ENCODE data around the gene ITGA1.
A peak's percentile ranks its signal among the peaks of the same experiment; 100 is the strongest.

The ITGA1 gene

DNA sequence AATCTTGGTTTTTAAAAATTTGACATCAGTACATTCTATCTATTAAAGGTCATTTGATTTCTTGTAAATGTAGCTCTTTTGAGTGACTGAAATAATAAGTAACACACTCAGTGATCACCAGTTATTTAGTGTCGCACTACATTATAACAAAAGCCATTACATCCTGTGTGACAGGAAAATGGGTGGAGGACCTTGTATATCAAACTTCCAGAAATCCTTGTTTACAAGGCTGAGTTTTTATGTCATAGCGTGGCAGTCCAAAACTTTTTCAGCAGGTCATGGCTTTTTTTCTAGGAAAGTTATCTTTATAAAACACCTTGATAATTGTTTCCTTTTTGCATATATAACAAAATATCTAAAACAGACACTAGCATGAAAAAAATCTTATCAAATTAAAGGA is 14.4 kb upstream of the ITGA1 start:
- no peak for DNase-seq

DNA sequence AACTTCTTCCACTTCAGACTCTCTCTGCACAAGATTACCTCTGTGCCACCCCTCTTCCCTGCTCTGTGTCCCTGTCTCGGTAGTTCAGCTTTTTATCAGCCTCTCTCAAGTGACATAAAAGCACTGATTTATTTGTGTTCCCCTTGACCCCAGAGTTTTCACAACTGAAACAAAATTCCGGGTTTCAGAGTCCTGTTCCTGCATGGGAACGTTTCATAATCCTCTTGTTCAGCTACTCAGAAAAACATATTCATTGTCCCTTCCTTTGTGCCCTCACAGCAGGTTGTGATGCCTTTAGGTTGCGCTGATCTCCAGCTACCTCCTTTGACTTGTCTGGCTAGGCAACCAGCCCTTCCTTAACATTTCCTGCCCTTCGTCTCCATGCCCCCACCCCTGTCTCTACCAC is 13.7 kb upstream of the ITGA1 start:
- DNase-seq, result peak; percentile 24

DNA sequence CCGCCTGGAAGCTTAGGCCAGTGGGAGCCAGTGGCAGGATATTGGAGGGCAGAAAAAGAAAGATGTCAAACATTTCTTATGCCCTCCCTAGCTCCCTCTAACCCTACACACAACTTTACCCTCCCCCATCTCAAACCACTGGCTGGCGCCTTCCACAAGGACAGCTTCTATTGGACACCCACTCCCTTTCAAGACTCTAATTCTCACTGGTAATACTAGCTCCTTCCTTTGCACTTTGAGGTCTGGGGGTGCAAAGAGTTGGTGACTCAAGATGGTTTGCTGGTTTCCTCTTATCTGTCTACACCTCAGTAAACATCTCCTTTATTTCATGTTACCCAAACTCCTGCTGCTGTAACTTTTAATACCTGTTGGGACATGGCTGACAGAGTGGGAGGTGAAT is 11.6 kb upstream of the ITGA1 start:
- DNase-seq, result peak; percentile 67

DNA sequence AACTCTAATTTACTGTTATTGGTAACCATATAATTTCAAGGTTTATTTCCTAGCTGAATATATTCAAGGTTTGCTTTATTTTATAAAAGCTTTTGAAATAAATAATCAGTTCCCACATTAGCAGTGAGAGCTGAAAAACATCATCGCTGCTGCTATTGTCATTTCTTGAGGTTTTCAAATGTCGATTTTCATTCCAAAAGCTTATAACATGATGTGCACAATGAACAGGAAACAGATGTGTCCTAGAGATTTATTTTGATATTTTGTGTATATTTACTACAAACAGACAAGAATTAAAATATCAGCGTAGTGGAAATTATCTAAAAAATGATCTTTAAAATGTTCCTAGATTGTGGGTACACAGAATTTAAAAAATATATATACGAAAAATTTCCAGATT is 10.5 kb upstream of the ITGA1 start:
- DNase-seq, result no peak

DNA sequence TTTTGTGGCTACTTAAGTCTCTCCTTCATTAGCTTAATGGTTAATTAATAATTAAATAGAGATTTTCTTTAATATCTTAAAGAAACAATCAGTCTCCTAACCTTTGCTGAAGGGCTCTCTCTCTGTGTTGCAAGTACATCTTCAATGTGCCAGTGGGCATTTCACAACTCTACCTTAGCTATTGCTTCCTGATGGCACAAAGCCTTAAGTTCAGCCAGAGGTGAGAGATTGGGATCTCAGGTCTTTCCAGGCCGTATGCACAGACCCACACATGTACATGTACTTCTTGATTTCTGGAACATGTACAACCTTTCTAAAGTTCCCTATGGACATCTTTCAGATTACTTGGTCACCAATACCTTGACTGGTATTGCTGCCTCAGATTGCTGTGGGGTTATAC is 8.9 kb upstream of the ITGA1 start:
- DNase-seq, result no peak

DNA sequence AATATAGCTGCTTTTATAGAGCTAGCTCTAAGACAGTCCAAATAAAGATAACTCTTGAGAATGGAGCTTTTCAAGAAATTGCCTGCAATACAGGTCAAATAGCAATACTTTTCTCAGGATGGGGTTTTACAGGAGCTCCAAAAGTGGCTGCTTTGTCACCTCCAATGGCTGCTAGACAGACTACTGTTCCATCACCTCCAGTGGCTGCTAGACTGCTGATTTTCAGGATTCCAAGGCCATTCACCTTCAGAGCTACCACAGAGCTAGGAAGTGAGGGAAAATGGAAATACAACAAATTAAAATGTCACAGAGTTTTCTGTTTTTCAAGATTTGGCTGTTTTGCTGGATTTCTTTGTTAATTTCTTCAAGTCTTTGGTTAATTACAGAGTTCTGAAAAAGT is 8.5 kb upstream of the ITGA1 start:
- no peak for DNase-seq

DNA sequence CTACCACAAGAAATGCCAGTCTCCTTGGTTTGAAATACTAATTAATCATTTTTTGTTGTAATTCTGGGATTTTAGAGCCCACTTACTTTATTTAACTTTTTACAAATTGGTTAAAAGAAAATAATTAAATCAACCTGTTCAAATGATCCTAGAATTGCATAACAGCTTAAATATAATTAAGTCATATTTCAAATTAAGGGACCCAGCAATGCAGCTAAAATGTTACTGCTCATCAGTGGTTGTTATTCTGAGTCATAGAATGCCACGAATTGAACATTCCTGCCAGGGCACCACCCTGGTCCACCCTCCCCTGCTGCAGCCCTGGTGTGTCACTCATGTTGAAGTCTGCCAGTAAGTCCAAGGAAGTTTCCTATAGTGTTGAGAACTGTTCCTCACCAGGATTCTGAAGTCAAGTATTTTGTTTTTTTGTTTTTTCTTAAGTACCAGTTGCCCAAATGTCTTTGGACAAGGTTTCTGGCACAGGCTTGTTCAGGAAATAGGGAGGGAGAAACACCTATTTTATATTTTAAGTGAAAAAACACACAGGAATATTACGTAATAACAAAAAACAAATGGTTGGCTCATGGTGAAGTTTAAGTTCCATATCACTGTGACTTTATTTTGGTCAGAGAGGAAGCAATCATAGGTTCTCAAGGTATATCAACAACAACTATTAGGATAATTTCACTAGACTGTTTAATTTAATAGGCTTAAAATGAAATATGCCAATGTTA is 4.3 kb upstream of the ITGA1 start:
- DNase-seq, result peak; percentile 30

DNA sequence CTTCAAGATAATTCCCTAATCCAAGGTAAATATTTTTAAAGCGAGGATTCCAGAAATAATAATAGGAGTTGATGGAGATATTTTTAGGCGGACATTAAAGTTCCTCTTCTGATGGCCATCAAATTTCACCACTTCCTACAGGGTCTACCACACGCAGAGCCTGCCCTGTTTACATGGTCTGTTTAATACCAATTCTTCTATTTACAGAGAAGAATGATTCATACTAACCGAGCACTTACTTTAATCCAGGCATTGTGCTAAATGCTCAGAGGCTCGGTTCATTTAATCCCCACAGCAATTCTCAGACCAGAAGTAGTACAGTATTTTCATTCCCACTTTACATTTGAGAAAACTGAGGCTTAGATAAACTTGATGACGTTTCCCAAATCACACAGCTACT is 3.0 kb upstream of the ITGA1 start:
- DNase-seq, result no peak

DNA sequence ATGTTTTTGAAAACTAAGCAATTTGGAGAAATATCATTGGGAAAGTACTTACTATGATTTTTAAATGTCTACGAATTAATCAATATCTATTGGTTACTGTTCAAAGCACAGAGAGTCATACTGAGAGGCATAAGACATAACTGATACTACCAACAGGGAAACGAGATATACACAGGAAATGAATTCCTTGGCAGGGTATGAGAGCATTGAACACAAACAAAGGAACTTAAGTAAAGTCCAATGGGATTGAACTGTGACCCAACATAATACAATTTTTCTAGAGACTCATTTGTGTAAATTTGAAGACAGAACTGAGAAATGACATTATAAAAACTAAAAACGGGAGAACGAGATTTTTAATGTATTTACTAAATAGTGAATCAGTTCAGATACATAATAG is 1.3 kb upstream of the ITGA1 start:
- DNase-seq, result no peak

DNA sequence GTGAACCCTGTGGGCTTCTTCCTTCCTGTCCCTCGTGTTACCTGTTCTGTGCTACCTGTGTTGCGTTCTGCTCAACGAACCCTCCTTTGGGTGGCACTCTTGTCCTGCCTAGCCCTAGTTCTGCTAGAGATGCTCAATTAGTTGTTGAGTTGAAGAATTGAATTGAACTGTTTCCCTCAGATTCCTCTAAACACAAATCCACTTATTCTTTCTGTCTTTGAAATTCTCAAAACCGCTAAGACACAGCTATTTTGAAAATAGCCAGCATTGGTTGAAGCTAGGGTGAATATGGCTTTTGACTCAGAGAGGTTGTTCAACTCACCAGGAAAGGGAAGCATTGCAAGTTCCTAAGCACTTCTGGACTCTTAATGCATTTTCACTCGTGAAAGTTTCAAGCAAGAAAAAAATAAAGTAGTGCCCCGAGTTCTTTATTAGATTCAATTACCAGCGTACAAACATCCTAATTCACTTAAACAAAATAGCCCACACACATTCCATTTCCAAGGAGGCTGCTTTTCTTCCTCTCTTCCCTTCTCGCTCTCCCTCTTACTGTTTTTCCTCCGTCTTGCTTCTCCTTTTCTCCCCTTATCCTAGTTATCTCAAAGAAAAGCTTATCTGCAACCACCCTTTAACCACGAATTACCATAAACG is 642 bp upstream of the ITGA1 start:
- peak; percentile 69 for DNase-seq

DNA sequence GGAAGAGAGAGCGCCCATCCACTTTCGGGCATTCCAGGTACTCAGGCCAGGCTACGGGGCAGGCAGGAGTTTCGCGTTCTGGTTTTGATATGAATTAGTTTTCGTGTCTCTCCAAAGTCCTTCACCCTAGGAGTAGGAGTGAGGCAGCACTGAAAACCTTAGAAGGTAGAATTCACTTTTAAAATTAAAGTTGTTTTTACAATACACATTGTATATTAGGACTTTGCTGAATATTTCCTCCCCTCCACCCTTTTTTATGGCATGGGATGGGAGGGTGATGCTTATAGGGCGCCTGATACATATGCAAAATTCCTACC is 747 bp downstream of the ITGA1 start:
- no peak for DNase-seq

DNA sequence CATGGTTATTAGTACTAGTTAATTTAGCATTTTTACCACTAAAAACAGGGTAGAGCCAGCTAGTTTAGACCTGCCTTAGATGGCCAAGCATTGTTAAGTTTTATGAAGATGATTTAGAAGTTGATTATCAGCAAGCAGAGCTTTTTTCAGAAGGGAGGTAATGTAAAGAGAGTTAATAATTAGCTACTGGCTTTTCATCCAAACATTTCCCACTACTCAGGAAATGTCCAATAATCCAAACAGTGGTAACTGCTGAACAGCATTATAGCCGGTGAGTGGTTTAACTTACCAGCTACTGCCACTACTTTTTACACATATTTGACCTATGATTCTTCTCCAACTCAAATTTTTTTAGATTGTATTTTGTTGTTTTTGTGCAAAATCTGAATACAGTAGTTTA is 1.7 kb downstream of the ITGA1 start:
- no peak for DNase-seq

DNA sequence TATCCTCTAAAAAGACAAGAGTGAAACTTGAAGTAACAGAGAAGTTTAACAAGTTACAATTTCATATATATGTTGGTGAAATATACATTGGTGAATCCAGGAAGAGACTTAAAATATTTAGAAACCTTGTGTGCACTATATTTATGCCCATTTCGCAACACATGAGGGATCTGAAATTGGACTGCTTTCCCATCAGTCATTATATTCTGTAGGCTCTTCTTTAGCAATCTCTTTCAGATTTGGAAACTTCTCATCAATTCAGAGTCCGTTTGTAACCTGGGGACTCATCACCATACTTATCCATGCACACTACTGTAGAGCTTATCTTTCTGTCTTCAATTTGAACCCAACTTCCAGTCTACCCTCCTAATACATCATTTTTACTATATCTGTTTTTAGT is 2.1 kb downstream of the ITGA1 start:
- DNase-seq, result no peak

DNA sequence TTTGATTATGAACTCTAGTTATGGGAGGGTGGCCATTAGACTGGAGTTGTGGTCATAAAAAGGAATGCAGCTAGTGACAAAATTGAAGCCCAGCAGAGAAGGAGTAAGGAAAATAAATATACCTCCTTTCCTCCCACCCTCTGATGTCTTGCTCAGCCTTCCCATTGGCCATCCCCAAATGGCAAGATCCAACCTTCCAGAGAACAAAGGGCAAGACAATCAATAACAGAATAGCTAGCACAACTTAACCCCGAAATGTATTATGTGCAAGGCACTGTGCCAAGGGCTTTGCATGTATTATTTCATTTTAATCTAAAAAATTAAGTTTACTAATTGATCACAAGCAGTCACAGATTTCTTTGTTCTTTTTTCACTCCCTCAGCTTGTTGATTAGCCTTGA is 3.6 kb downstream of the ITGA1 start:
- no peak for DNase-seq

DNA sequence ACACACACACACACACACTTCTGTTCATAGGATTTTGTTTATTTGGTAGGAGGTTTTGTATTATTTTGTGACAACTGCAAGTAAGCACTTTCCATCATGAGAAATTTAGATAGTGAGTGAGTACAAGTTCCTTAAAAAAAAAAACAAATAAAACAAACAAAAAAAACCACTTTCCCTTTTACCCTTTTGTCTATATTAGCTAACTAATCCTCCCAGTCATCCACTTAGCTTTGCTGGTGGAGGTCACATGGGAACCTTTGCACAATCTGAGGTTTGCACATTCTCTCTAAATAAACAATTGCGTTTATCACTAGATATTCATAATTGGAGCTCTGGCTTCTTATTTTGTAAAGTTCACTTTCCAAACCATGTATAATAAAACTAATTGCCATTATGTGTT is 6.8 kb downstream of the ITGA1 start:
- no peak for DNase-seq

DNA sequence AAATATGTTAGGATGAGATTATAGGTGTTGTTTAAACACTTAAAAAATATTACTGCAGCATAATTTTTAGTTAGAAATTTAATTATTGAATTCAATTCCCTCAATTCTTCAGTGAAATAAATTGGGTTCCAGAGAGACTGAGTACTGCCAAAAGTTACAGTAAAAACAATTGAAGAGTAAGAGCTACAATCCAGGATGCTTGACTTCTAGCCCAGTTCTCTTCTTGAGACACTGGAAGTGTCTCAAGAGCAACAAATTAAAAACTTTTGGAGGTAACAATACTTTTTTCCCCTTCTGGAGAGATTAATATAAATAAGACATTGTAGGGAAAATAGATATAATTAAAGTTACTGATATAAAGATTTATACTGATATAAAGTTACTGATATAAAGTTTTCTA is 8.3 kb downstream of the ITGA1 start:
- DNase-seq, result no peak

DNA sequence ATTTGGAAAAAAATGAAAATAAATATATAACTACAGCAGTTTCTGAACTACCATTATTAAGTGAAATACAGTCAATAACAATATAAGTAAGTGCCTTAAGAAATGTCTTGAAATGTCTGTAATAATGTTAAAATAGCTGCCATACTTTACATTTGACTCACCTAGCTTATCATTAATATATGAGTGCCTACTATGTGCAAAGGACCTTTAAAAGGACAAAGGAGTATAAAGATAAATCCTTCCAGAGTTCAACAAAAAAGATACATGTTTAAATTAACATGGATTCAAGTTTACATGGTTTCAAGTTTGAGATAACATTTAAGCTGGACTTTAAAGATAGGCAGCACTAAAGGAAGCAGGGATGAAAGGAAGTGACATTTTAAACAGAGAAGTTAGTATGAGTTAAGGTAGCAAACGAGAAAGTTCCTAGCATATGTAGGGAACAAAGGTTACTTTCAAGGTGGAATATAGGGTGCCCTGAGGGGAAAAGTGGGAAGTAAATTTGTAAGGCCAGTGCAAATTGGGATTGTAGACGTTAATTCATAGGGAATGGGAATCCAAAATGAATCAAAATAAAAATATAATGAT is 8.9 kb downstream of the ITGA1 start:
- DNase-seq, result no peak

DNA sequence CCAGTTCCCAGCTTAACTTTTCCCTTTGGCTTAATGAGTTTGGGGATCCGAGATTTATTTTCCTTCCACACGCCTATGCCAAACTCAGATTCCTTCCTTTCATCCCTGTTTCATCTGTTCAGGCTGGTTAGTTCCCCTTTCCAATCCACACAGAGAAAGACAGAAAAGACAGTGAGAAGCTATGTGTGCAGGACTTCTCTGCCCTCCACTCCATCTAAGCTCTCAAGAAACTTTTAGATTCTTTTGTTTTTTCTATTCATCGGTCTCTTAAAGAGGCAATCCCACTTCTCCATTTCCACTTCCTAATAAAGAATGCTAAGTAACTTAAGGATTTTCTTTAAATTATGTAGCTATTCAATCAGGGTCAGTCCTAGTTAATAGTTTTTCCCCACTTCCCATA is 11.2 kb downstream of the ITGA1 start:
- no peak for DNase-seq

DNA sequence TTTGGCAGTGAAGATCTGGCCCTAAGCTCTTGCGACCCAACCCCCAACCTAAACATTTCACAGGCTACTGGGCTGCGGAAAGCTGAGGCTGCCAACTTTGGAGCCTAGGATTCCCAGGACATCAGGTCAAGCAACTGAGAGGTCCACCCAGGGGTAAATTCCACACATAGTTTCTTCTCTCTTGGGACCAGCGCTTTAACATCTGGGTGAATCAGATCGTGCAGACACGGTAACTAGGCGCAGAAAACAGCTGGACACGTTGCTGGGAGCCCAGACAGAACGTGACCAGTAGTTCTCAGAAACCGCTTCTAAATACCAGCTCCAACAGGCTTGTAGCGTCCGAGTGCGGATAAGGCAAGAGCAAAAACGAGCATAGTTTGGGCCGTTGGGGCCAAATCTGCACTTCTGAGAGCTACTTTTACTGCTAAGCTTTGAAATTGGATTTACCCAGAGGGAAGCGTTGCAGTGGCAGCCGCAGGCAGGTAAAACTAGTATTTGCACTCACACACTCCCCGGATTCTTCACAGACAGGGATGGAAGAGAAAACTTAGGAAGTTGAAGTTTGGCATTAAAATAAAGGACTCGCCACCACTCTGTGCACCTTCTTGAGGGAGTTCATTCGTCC is 11.8 kb downstream of the ITGA1 start:
- DNase-seq, result no peak

DNA sequence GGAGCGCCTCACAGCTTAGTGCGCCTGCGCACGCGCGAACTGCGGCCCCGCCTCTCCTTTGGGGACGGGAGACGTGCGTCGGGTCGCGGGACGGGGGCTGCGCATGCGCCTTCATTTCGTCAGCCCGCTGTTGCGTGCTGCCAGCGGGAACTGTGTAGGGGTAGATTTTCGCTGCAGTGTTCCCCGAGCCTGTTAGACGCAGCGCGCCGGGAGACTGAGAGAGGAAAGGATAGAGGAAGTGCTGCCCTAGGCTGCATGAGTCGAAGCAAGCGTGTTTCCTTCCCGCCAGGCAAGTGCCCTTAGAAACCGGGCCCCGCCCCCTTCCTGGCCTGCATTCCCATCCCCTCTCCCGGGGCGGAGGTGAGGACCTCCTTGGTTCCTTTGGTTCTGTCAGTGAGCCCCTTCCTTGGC is 12.3 kb downstream of the ITGA1 start:
- DNase-seq, result peak; percentile 98

DNA sequence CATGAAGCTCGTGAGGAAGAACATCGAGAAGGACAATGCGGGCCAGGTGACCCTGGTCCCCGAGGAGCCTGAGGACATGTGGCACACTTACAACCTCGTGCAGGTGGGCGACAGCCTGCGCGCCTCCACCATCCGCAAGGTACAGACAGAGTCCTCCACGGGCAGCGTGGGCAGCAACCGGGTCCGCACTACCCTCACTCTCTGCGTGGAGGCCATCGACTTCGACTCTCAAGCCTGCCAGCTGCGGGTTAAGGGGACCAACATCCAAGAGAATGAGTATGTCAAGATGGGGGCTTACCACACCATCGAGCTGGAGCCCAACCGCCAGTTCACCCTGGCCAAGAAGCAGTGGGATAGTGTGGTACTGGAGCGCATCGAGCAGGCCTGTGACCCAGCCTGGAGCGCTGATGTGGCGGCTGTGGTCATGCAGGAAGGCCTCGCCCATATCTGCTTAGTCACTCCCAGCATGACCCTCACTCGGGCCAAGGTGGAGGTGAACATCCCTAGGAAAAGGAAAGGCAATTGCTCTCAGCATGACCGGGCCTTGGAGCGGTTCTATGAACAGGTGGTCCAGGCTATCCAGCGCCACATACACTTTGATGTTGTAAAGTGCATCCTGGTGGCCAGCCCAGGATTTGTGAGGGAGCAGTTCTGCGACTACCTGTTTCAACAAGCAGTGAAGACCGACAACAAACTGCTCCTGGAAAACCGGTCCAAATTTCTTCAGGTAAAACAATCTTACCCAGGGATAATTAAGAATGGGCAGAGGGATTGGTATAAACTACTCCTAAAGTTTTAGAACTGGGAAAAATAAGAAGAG is 12.9 kb downstream of the ITGA1 start:
- peak; percentile 61 for DNase-seq

DNA sequence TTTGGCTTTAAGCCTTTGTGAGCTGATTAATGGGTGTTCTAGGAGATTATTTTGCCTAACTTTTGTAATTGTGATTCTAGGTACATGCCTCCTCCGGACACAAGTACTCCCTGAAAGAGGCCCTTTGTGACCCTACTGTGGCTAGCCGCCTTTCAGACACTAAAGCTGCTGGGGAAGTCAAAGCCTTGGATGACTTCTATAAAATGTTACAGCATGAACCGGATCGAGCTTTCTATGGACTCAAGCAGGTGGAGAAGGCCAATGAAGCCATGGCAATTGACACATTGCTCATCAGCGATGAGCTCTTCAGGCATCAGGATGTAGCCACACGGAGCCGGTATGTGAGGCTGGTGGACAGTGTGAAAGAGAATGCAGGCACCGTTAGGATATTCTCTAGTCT is 13.6 kb downstream of the ITGA1 start:
- no peak for DNase-seq

DNA sequence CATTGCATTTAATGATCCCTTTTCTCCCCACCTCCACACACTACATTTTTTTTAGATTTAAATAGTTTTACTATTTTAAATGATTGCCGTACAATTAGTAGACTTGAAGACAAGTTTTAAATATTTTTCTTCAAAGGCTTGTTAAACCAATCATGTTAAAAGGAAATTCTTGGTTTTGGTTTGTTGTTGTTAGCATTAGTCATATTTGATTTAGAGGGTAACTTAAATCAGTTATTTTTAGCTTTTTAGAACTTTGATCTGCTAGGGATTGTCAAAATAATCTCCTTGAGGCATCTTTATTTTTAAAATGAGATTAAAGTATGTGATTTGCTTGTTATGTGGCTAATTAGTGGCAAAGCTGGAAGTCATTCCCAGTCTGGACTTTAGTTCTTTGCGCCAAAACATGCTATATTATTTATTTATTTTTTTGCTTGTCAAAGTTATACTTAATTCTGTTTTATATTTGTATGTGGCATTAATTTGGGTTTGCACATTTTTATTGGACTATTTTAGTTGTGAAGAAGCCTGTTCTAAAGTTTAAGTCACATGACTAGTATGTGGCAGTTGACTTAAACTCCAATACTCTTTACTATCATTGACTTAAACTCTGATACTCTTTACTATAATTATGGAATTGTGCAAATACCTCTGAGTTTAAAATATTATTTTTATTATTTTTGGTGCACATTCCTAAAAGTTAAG is 14.7 kb downstream of the ITGA1 start:
- no peak for DNase-seq
